ENCODE results near the gene NFKB1. TPM values are rescaled to one million over a fixed set of nuclear protein-coding genes. Genes with fewer than 3 reads are reported as not detected.

NFKB1 gene
- total RNA-seq, 2 donors from 2014 or later = 57.6 to 61.6 TPM

GRCh38 chr4:102606261-102606660, 105.1 kb downstream of the NFKB1 start:
- H3K9me3 ChIP-seq = no peaks in the 10 kb centered on the region
- H3K27ac ChIP-seq = no peak overlapping the region
- TF ChIP-seq, protein P1, sequence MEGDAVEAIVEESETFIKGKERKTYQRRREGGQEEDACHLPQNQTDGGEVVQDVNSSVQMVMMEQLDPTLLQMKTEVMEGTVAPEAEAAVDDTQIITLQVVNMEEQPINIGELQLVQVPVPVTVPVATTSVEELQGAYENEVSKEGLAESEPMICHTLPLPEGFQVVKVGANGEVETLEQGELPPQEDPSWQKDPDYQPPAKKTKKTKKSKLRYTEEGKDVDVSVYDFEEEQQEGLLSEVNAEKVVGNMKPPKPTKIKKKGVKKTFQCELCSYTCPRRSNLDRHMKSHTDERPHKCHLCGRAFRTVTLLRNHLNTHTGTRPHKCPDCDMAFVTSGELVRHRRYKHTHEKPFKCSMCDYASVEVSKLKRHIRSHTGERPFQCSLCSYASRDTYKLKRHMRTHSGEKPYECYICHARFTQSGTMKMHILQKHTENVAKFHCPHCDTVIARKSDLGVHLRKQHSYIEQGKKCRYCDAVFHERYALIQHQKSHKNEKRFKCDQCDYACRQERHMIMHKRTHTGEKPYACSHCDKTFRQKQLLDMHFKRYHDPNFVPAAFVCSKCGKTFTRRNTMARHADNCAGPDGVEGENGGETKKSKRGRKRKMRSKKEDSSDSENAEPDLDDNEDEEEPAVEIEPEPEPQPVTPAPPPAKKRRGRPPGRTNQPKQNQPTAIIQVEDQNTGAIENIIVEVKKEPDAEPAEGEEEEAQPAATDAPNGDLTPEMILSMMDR (IDR thresholded peaks at IDR 0.05) = no peak
- H3K4me1 ChIP-seq = no peaks in the 10 kb centered on the region
- DNase-seq = no peak
- H3K36me3 ChIP-seq = peaks cover 16% of the 10 kb centered on the region
- intact Hi-C loops (cut with DNase I) = no loop called here
- H3K9ac ChIP-seq (ENCODE audit: low read depth in 2 of 2, low read length in 2 of 2) = no peak overlapping the region
- no peak overlapping the region for H3K4me3 ChIP-seq
- no peaks in the 10 kb centered on the region for H3K27me3 ChIP-seq

GRCh38 chr4:102606846-102607450, 105.8 kb downstream of the NFKB1 start:
- Histone ChIP-seq H3K27me3 (no peaks in the 10 kb centered on the region), H3K9ac (ENCODE audit: low read depth in 2 of 2, low read length in 2 of 2) (no peak overlapping the region), H3K36me3 (peaks cover 18% of the 10 kb centered on the region), H3K4me3 (no peak overlapping the region), H3K9me3 (no peaks in the 10 kb centered on the region), H3K4me1 (no peaks in the 10 kb centered on the region), H3K27ac (no peak overlapping the region)
- TF ChIP-seq, protein P1 (IDR thresholded peaks at IDR 0.05) = no peak
- intact Hi-C loops (cut with DNase I) = no loop called here
- DNase-seq = no peak

DNA sequence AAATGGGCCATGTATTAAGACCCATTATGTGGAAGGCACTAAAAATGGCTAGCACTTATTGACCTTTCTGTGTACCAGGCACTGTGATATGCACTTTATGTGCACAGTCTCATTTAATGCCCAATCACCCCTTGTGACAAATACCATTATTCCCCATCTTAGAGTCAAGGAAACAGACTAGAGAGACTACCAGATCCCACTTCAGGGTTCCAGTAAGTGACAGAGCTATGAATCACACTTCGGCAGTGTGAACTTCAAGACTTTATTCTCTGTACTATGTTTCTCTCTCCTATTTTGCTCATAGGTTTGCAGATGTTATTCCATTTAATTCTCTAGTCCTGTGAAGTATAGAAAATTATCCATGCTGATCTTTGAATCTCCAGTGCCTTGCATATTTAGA, 107.0 kb downstream of the NFKB1 start:
- Histone ChIP-seq H3K27me3 (no peaks in the 10 kb centered on the region), H3K9me3 (no peaks in the 10 kb centered on the region), H3K27ac (no peak overlapping the region), H3K9ac (ENCODE audit: low read depth in 2 of 2, low read length in 2 of 2) (no peak overlapping the region), H3K36me3 (peaks cover 20% of the 10 kb centered on the region), H3K4me1 (no peaks in the 10 kb centered on the region), H3K4me3 (no peak overlapping the region)
- DNase-seq = no peak
- TF ChIP-seq, protein P1 (IDR thresholded peaks at IDR 0.05) = no peak
- intact Hi-C loops (cut with DNase I) = no loop called here

DNA sequence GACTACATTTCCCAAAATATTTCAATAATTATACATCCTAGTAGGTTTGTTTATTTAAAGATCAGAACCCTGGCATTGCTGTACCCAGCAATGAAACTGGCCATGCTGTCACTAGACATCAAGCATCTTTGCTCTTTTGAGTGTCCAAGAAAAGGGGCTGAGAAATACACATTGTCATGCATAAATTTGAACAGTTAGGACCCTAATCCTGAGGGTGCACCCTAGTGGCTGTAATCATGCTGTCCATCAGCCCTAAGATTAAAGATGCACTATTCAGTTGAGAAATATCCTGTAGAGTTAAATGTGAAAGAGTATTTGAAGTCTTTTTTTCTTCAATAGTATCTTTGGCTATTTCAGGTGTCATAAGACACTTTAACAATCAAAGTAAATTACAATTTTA, 108.8 kb downstream of the NFKB1 start:
- Histone ChIP-seq H3K27ac (no peak overlapping the region), H3K9me3 (no peaks in the 10 kb centered on the region), H3K36me3 (peaks cover 30% of the 10 kb centered on the region), H3K4me1 (no peaks in the 10 kb centered on the region), H3K4me3 (no peak overlapping the region), H3K27me3 (no peaks in the 10 kb centered on the region), H3K9ac (ENCODE audit: low read depth in 2 of 2, low read length in 2 of 2) (no peak overlapping the region)
- TF ChIP-seq, protein P1 (IDR thresholded peaks at IDR 0.05) = peak; percentile 15
- no peak for DNase-seq
- intact Hi-C loops (cut with DNase I) = no loop called here

GRCh38 chr4:102610476-102610875, 109.3 kb downstream of the NFKB1 start:
- no peaks in the 10 kb centered on the region for H3K27me3 ChIP-seq
- TF ChIP-seq, protein P1 (IDR thresholded peaks at IDR 0.05) = no peak
- no peak overlapping the region for H3K9ac ChIP-seq (ENCODE audit: low read depth in 2 of 2, low read length in 2 of 2)
- H3K4me3 ChIP-seq = no peak overlapping the region
- peaks cover 32% of the 10 kb centered on the region for H3K36me3 ChIP-seq
- DNase-seq = no peak
- H3K4me1 ChIP-seq = no peaks in the 10 kb centered on the region
- intact Hi-C loops (cut with DNase I) = no loop called here
- no peak overlapping the region for H3K27ac ChIP-seq
- H3K9me3 ChIP-seq = no peaks in the 10 kb centered on the region
